Measurements from ENCODE around the gene ANKRD44.

The ANKRD44 gene

DNA sequence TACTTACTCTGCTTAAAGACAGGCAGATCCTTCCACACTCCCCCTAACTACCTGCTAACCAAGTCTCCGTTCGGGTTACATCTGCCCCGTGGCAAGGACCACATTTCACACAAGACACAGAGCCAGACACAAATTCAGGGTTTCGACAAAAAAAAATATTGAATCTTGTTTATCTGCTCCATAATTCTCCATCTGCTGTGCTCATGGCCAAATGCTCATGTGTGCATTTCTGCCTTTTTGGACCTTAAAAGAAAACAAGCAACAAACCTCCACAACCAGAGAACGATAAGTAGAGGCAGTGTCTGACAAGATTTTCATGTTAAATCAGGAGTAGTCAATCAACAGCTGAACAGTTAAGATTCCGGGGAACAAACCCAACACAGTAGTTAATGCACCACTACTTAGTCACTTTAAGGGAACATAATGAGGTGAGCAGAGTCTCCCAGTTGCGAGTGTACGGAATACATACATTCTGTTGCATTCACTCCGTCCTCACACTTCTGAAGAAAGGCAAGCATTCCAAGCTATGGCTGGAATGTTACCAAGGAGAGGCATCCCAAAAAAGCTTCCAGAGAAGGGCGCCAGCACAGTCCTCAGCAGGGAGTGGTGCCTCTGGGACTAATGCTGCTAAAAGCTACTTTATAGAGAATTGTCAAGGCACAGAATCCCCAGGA is 121.0 kb downstream of the ANKRD44 start:
- H3K4me3 ChIP-seq (ENCODE audit: low read depth, low read length) = no peak overlapping the region
- TF ChIP-seq, protein P1, sequence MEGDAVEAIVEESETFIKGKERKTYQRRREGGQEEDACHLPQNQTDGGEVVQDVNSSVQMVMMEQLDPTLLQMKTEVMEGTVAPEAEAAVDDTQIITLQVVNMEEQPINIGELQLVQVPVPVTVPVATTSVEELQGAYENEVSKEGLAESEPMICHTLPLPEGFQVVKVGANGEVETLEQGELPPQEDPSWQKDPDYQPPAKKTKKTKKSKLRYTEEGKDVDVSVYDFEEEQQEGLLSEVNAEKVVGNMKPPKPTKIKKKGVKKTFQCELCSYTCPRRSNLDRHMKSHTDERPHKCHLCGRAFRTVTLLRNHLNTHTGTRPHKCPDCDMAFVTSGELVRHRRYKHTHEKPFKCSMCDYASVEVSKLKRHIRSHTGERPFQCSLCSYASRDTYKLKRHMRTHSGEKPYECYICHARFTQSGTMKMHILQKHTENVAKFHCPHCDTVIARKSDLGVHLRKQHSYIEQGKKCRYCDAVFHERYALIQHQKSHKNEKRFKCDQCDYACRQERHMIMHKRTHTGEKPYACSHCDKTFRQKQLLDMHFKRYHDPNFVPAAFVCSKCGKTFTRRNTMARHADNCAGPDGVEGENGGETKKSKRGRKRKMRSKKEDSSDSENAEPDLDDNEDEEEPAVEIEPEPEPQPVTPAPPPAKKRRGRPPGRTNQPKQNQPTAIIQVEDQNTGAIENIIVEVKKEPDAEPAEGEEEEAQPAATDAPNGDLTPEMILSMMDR (IDR thresholded peaks at IDR 0.05; ENCODE audit: borderline replicate concordance, insufficient read depth, low read depth, low read length) = no peak

DNA sequence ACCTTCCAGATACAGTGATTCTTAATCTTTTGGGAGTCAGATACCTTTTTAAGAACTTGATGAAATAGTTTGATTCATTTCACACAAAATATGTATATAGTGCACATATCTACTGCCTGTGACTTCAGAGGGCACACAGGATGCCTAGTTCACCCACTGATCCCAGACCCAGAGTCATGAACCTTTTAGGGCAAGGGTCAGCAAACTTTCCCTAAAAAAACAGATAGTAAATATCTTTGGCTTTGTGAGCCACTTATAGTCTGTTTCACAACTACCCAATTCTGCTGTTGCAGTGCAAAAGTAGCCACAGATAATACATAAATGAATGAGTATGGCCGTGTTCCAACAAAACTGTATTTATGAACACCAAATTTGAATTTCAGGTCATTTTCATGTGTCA is 124.9 kb downstream of the ANKRD44 start:
- H3K4me3 ChIP-seq (ENCODE audit: low read depth, low read length) = no peak overlapping the region
- TF ChIP-seq, protein P1 (IDR thresholded peaks at IDR 0.05; ENCODE audit: borderline replicate concordance, insufficient read depth, low read depth, low read length) = no peak

DNA sequence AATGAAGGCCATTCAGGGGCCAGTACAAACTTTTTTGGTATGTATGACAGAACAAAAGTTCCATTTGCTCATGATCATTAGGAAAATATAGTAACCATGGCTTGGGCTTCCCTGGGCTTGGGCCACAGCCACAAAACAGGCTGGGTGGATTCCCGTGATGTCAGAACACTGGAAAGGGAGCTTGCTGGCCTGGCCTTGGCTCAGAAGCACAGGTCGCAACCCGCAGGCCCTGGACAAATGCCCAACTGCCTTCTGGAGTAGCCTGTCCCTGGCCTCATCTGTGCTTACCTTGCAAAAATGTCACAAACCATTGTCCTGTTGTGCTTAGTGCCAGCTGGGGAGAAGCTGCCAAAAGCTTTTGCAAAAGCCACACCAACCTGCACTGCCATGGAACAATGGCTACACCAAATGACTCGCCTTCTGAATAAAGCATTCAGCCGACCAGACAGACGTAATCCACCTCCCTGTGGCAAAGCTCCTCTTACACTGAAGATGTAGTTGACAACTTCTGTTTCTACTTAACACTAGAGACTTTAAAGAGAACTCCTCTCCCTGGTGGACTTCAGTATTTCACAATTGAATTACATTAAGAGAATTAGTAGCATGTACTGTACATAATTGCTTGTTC is 125.5 kb downstream of the ANKRD44 start:
- TF ChIP-seq, protein P1 (IDR thresholded peaks at IDR 0.05; ENCODE audit: borderline replicate concordance, insufficient read depth, low read depth, low read length) = no peak
- no peak overlapping the region for H3K4me3 ChIP-seq (ENCODE audit: low read depth, low read length)

DNA sequence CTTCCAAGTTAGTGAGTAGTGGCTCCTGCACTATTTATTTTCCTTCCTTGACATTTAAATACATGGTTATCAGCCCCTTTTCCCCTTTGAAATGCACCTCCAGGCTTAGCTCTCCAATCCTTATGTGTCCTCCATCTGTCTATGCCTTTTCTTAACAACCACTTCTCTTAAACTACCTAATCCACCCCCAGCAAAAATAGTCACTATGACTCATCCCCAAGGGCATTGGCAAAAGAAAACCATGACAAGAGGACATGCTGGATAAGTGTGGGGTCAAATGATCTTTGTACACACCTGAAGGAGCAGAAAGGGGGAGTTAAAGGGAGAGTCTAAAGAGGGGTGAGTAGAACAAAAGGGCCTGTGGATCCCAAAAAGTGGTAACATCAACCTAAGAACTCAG is 127.2 kb downstream of the ANKRD44 start:
- TF ChIP-seq, protein P1 (IDR thresholded peaks at IDR 0.05; ENCODE audit: borderline replicate concordance, insufficient read depth, low read depth, low read length) = no peak
- H3K4me3 ChIP-seq (ENCODE audit: low read depth, low read length) = no peak overlapping the region

DNA sequence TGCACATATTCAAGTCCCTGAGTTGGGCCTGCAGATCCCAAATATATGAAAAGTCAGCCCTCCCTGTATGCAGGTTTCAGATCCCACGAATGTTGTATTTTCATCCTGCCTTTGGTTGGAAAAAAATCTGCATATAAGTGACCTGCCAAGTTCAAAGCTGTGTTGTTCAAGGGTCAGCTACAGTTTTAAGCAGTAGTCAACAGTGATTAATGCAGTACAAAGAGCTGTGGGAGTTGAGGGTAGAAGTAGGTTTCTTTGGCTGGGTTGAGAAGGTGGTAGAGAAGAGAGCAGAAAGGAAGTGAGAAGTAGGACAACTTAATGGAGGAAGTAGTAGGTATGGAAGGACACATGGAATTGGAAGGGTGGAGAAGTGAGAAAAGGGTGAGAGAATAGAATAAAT is 127.9 kb downstream of the ANKRD44 start:
- H3K4me3 ChIP-seq (ENCODE audit: low read depth, low read length) = no peak overlapping the region
- TF ChIP-seq, protein P1 (IDR thresholded peaks at IDR 0.05; ENCODE audit: borderline replicate concordance, insufficient read depth, low read depth, low read length) = no peak

DNA sequence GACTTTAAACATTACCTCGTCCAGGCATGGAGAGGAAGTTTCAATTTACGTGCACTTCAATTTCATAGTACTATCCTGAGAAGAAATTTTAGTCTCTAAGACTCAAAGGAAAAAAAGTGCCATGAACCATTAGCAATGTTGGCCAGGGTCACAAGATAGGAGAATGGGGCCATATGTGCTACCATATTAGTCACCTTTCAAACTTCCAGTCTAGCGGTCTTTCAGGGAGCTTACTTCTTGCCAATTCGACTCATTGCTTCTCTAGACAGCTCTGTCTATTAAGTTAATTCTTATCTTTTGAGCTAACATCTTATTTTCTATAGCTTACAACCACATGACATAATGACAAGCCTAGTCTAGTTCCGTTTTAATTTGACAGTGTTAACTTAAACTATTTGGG is 129.1 kb downstream of the ANKRD44 start:
- TF ChIP-seq, protein P1 (IDR thresholded peaks at IDR 0.05; ENCODE audit: borderline replicate concordance, insufficient read depth, low read depth, low read length) = no peak
- H3K4me3 ChIP-seq (ENCODE audit: low read depth, low read length) = no peak overlapping the region

All from GM12875 (cell line).